Trophoblast cell (in vitro differentiated cells and primary cell): ENCODE data around the gene METAP1D.

ENCODE experiments used
- DNase-seq, 2 donors: peaks; one replicate each; pipeline ENCODE4 v3.0.0-alpha.2; 2016
- H2AFZ ChIP-seq: 2 replicates; pipeline ENCODE4 v1.6.1; 2013; ENCODE audit warnings: low read length, moderate library complexity, mild to moderate bottlenecking; ENCODE audit not compliant: insufficient read depth, poor library complexity
- H2AK5ac ChIP-seq: 2 replicates; pipeline ENCODE4 v1.6.1; 2013; ENCODE audit warnings: mild to moderate bottlenecking, low read length
- H2BK120ac ChIP-seq: 2 replicates; pipeline ENCODE4 v1.6.1; 2013; ENCODE audit warnings: low read length, mild to moderate bottlenecking, moderate library complexity; ENCODE audit not compliant: insufficient read depth, poor library complexity
- H2BK12ac ChIP-seq: 2 replicates; pipeline ENCODE4 v1.6.1; 2013; ENCODE audit warnings: mild to moderate bottlenecking, low read length, moderate library complexity
- H2BK5ac ChIP-seq: 2 replicates; pipeline ENCODE4 v1.6.1; 2013; ENCODE audit warnings: low read length, low read depth, moderate library complexity, mild to moderate bottlenecking; ENCODE audit not compliant: poor library complexity
- H3K14ac ChIP-seq: 2 replicates; pipeline ENCODE4 v1.6.1; 2013; ENCODE audit warnings: mild to moderate bottlenecking, low read length
- H3K18ac ChIP-seq: 2 replicates; pipeline ENCODE4 v1.6.1; 2013; ENCODE audit warnings: mild to moderate bottlenecking, low read length
- H3K23ac ChIP-seq: 2 replicates; pipeline ENCODE4 v1.6.1; 2013; ENCODE audit warnings: low read length
- H3K27ac ChIP-seq: 2 replicates; pipeline ENCODE4 v1.5.1; 2013; ENCODE audit warnings: low read depth, mild to moderate bottlenecking, inconsistent platforms, low read length, moderate library complexity
- H3K27me3 ChIP-seq: 2 replicates; pipeline ENCODE4 v1.6.1; 2013; ENCODE audit warnings: inconsistent platforms, mild to moderate bottlenecking, low read length, moderate library complexity; ENCODE audit not compliant: insufficient read depth
- H3K36me3 ChIP-seq, 2 experiments: 1 replicate in 1 of 2; 2 replicates in 1 of 2; pipeline ENCODE4 v1.6.1; 2013; ENCODE audit warnings: low read length in 2 of 2, mild to moderate bottlenecking in 2 of 2, moderate library complexity in 1 of 2; ENCODE audit not compliant: insufficient read depth in 2 of 2, control insufficient read depth in 1 of 2
- H3K4ac ChIP-seq: 2 replicates; pipeline ENCODE4 v1.6.1; 2013; ENCODE audit warnings: low read depth, mild to moderate bottlenecking, low read length, moderate library complexity
- H3K4me1 ChIP-seq, 2 experiments: 1 replicate in 1 of 2; 2 replicates in 1 of 2; pipeline ENCODE4 v1.6.1; 2013; ENCODE audit warnings: low read length in 2 of 2, mild to moderate bottlenecking in 2 of 2, moderate library complexity in 1 of 2; ENCODE audit not compliant: insufficient read depth in 2 of 2, control insufficient read depth in 1 of 2
- H3K4me2 ChIP-seq: 2 replicates; pipeline ENCODE4 v1.6.1; 2013; ENCODE audit warnings: inconsistent platforms, mild to moderate bottlenecking, low read length, moderate library complexity
- H3K4me3 ChIP-seq: 2 replicates; pipeline ENCODE4 v1.5.1; 2013; ENCODE audit warnings: mild to moderate bottlenecking, low read depth, low read length, inconsistent platforms
- H3K79me1 ChIP-seq: one replicate; pipeline ENCODE4 v1.6.1; 2013; ENCODE audit warnings: low read length
- H3K79me2 ChIP-seq: 2 replicates; pipeline ENCODE4 v1.6.1; 2013; ENCODE audit warnings: low read length, mild to moderate bottlenecking; ENCODE audit not compliant: control insufficient read depth, insufficient read depth, poor library complexity
- H3K9ac ChIP-seq: 2 replicates; pipeline ENCODE4 v1.6.1; 2013; ENCODE audit warnings: mild to moderate bottlenecking, low read length
- H3K9me3 ChIP-seq: 2 replicates; pipeline ENCODE4 v1.6.1; 2013; ENCODE audit warnings: low read depth, mild to moderate bottlenecking, control low read depth, inconsistent platforms, low read length; ENCODE audit not compliant: insufficient read depth
- H4K12ac ChIP-seq: 2 replicates; pipeline ENCODE4 v1.6.1; 2013; ENCODE audit warnings: low read depth, mild to moderate bottlenecking, low read length, moderate library complexity
- H4K8ac ChIP-seq: 2 replicates; pipeline ENCODE4 v1.6.1; 2013; ENCODE audit warnings: low read depth, mild to moderate bottlenecking, low read length, moderate library complexity
- H4K91ac ChIP-seq: one replicate; pipeline ENCODE4 v1.6.1; 2013; ENCODE audit warnings: low read depth, mild to moderate bottlenecking, low read length, moderate library complexity
- WGBS: extraction: QIAGEN DNeasy Blood & Tissue Kit; methylation state at CpG from one replicate; pipeline ENCODE4 v1.1.7; 2013; ENCODE audit warnings: missing lambda C conversion rate; ENCODE audit not compliant: insufficient read length, insufficient coverage; ENCODE audit errors: extremely low coverage; 5-methylcytosine and 5-hydroxymethylcytosine counted together

METAP1D gene

DNA sequence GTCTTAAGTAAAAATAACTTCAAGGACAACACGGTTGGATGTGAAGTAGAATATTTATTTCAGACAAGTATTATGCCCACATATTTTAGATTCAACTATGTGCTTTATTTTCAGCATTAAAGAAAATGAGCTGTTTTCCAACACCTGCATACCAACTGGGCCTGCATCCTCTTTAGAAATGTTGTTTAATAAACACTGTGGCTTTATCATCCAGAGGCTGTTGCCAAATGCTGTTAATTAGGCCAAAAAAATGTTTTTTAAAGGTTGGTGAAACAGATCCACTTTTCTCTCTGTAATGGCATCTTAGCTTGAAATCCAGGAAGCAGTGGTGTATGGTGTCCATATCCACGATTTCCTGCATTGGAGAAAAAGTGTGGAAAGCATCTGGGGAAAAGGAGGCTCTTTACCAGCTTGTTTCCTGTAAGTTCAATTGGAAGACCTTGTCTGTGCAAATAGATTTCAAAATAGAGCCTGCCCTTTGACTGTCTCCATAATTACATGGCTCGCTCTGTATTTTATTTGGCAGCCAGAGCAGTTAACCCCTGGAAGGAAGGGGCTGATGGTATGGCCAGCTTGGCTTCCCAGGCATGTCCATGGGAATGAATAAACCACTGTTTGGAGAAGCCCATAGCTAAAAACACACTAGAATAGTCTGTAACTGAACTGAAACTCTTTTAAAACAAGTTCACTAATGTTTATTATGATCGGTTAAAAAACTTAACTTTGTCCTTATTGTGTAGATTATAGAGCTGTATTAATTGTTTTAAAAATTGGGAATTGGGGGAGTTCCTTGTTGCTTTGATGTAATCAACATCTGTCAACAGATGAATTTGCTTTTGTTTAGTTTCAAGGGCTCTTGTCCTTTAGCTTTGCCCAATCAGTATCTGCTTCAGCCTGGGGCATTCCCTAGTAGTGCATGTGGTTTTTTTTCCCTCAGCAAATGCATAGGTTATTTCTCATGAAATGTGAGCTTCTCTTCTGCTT, 52.5 kb downstream of the METAP1D start:
- no peaks in the 10 kb centered on the region for H3K9me3 ChIP-seq
- no peak overlapping the region for H3K4ac ChIP-seq
- H3K79me2 ChIP-seq = no peaks in the 10 kb centered on the region
- H2AK5ac ChIP-seq = no peak overlapping the region
- H2AFZ ChIP-seq = no peak overlapping the region
- no peak overlapping the region for H2BK12ac ChIP-seq
- H2BK120ac ChIP-seq = no peak overlapping the region
- H3K36me3 ChIP-seq = no peaks in the 10 kb centered on the region
- H3K18ac ChIP-seq = no peak overlapping the region
- no peak overlapping the region for H4K91ac ChIP-seq
- H3K14ac ChIP-seq = no peak overlapping the region
- no peak overlapping the region for H3K23ac ChIP-seq
- DNase-seq = no peak
- H3K9ac ChIP-seq = no peak overlapping the region
- no peaks in the 10 kb centered on the region for H3K79me1 ChIP-seq
- peak overlapping the region; percentile 0 for H3K27ac ChIP-seq
- H4K8ac ChIP-seq = no peak overlapping the region
- H3K4me1 ChIP-seq = peaks cover 0 to 2% of the 10 kb centered on the region in 2 experiments
- H3K4me2 ChIP-seq = no peak overlapping the region
- H2BK5ac ChIP-seq = no peak overlapping the region
- H4K12ac ChIP-seq = no peak overlapping the region
- no peaks in the 10 kb centered on the region for H3K27me3 ChIP-seq
- WGBS = no CpG with 5 or more reads among the region's 4 CpGs
- no peak overlapping the region for H3K4me3 ChIP-seq

GRCh38 chr2:172053486-172053885, 53.7 kb downstream of the METAP1D start:
- no peak for DNase-seq
- no peak overlapping the region for H3K23ac ChIP-seq
- H2BK5ac ChIP-seq = no peak overlapping the region
- H2BK120ac ChIP-seq = no peak overlapping the region
- no peak overlapping the region for H3K4ac ChIP-seq
- H3K4me1 ChIP-seq = peaks cover 0 to 2% of the 10 kb centered on the region in 2 experiments
- no peak overlapping the region for H4K12ac ChIP-seq
- no CpG with 5 or more reads among the region's 1 CpG for WGBS
- no peak overlapping the region for H4K8ac ChIP-seq
- no peak overlapping the region for H2AK5ac ChIP-seq
- H3K27ac ChIP-seq = no peak overlapping the region
- no peak overlapping the region for H2BK12ac ChIP-seq
- no peaks in the 10 kb centered on the region for H3K9me3 ChIP-seq
- no peak overlapping the region for H3K9ac ChIP-seq
- H3K14ac ChIP-seq = no peak overlapping the region
- H3K79me2 ChIP-seq = no peaks in the 10 kb centered on the region
- H3K4me2 ChIP-seq = no peak overlapping the region
- no peaks in the 10 kb centered on the region for H3K79me1 ChIP-seq
- no peak overlapping the region for H2AFZ ChIP-seq
- no peak overlapping the region for H4K91ac ChIP-seq
- no peaks in the 10 kb centered on the region for H3K36me3 ChIP-seq
- no peak overlapping the region for H3K18ac ChIP-seq
- no peaks in the 10 kb centered on the region for H3K27me3 ChIP-seq
- H3K4me3 ChIP-seq = no peak overlapping the region

DNA sequence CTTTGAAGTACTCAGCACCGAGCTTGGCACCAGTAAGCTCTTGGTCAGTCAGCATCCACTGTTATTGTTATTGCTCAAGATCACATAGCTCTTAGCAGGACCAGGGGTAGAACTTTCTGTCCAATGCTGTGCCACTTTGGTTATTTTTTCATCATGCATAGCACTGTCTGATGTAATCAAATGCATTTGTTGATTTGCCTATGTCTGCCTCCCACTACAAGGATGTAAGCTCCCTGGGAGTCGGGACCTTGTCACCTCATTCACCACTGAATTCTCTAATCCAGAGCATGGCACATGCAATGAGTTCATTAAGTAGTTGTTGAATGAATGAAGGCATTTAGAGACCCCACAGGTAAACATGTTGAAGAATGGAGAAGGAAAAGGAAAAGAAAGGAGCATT, 56.5 kb downstream of the METAP1D start:
- WGBS = no CpG with 5 or more reads among the region's 2 CpGs
- no peaks in the 10 kb centered on the region for H3K79me1 ChIP-seq
- H3K27ac ChIP-seq = no peak overlapping the region
- H3K4ac ChIP-seq = no peak overlapping the region
- H4K8ac ChIP-seq = no peak overlapping the region
- H3K79me2 ChIP-seq = no peaks in the 10 kb centered on the region
- H2BK120ac ChIP-seq = no peak overlapping the region
- H3K18ac ChIP-seq = no peak overlapping the region
- H2AFZ ChIP-seq = no peak overlapping the region
- no peaks in the 10 kb centered on the region for H3K36me3 ChIP-seq
- H3K14ac ChIP-seq = no peak overlapping the region
- H4K12ac ChIP-seq = no peak overlapping the region
- no peak overlapping the region for H2BK12ac ChIP-seq
- no peak overlapping the region for H2AK5ac ChIP-seq
- no peaks in the 10 kb centered on the region for H3K27me3 ChIP-seq
- no peak overlapping the region for H4K91ac ChIP-seq
- H2BK5ac ChIP-seq = no peak overlapping the region
- no peak overlapping the region for H3K9ac ChIP-seq
- peaks cover 0 to 2% of the 10 kb centered on the region in 2 experiments for H3K4me1 ChIP-seq
- H3K23ac ChIP-seq = no peak overlapping the region
- no peaks in the 10 kb centered on the region for H3K9me3 ChIP-seq
- DNase-seq = no peak
- H3K4me3 ChIP-seq = no peak overlapping the region
- H3K4me2 ChIP-seq = no peak overlapping the region

- Histone ChIP-seq H3K4me2 (no peak overlapping the region), H2BK120ac (no peak overlapping the region), H3K9me3 (no peaks in the 10 kb centered on the region), H4K91ac (no peak overlapping the region), H4K12ac (no peak overlapping the region), H2BK5ac (no peak overlapping the region), H3K27me3 (no peaks in the 10 kb centered on the region), H2BK12ac (no peak overlapping the region), H3K9ac (no peak overlapping the region), H3K79me1 (no peaks in the 10 kb centered on the region), H3K4me1 (peaks cover 2 to 5% of the 10 kb centered on the region in 2 experiments), H3K18ac (no peak overlapping the region), H3K79me2 (no peaks in the 10 kb centered on the region), H4K8ac (no peak overlapping the region), H3K14ac (no peak overlapping the region), H3K27ac (no peak overlapping the region), H2AFZ (no peak overlapping the region), H3K23ac (no peak overlapping the region), H3K4me3 (no peak overlapping the region), H3K36me3 (no peaks in the 10 kb centered on the region), H3K4ac (no peak overlapping the region), H2AK5ac (no peak overlapping the region)
- no peak for DNase-seq
- WGBS = no CpG with 5 or more reads among the region's 5 CpGs
Observed at GRCh38 chr2:172058660-172059059, 58.9 kb downstream of the METAP1D start.
